Measurements from ENCODE around the gene MIDN. TPM values are rescaled to one million over a fixed set of nuclear protein-coding genes. Genes with fewer than 3 reads are reported as not detected.

The MIDN gene
- total and polyA plus RNA-seq, 8 donors: 17.0 to 118 (median 33.2) TPM

DNA sequence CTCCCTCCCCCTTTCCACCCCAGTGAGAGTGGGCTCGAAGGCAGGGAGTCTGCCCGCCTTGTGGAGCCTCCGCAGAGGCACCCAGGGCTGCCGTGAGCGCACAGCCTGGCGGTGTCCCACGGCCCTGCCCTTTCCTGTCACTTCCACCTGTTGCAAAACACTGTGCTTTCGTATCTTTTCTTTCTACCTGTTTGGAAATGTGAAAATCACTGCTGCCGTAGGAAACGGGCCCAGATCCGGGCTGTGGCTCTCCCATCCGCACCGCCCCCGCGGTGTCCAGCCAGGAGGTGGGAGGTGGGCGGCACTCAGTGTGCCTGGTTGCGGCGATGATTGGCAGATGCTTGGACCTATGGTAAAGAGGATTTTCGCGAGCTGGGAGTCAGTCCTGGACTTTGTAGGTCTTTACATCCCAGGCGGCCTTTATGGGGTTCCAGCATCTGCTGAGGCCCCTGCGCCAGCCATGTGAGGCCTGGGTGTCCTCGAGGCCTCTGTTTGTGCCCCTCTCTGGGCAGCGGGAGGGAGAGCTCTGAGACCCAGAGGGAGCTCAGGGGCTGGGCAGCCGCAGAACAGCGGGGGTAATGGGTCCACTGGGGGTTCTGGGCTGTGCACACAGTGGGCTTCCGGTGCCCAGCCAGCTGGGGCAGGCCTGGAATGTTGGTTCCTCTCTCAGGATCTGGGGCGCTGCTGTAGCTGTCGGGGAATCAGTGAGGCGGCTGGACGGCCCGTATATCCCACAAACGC, 36.7 kb upstream of the MIDN start:
- Histone ChIP-seq H3K27me3 (no peaks in the 10 kb centered on the region), H3K4me1 (peaks cover 66 to 99% (median 91%) of the 10 kb centered on the region in 4 donors), H3K36me3 (peaks cover 5 to 15% (median 11%) of the 10 kb centered on the region in 4 donors), H3K4me3 (no peak overlapping the region), H3K27ac (peak overlapping the region; percentile 33 to 90 (median 63)), H3K9me3 (no peaks in the 10 kb centered on the region)
- peak; percentile 64 to 65 for DNase-seq
- TF ChIP-seq EP300 (IDR thresholded peaks at IDR 0.05) (no peak), POLR2A (IDR thresholded peaks at IDR 0.05) (no peak), POLR2AphosphoS5 (IDR thresholded peaks at IDR 0.05) (no peak)
- TF ChIP-seq, protein P1, sequence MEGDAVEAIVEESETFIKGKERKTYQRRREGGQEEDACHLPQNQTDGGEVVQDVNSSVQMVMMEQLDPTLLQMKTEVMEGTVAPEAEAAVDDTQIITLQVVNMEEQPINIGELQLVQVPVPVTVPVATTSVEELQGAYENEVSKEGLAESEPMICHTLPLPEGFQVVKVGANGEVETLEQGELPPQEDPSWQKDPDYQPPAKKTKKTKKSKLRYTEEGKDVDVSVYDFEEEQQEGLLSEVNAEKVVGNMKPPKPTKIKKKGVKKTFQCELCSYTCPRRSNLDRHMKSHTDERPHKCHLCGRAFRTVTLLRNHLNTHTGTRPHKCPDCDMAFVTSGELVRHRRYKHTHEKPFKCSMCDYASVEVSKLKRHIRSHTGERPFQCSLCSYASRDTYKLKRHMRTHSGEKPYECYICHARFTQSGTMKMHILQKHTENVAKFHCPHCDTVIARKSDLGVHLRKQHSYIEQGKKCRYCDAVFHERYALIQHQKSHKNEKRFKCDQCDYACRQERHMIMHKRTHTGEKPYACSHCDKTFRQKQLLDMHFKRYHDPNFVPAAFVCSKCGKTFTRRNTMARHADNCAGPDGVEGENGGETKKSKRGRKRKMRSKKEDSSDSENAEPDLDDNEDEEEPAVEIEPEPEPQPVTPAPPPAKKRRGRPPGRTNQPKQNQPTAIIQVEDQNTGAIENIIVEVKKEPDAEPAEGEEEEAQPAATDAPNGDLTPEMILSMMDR (IDR thresholded peaks at IDR 0.05): no peak
- WGBS, 5 donors: 60 to 79% (median 77%) methylated on average over 32 to 33 of the region's 33 CpGs
- intact Hi-C loops (cut with DNase I; ENCODE audit: low total_unique reads): no loop called here

DNA sequence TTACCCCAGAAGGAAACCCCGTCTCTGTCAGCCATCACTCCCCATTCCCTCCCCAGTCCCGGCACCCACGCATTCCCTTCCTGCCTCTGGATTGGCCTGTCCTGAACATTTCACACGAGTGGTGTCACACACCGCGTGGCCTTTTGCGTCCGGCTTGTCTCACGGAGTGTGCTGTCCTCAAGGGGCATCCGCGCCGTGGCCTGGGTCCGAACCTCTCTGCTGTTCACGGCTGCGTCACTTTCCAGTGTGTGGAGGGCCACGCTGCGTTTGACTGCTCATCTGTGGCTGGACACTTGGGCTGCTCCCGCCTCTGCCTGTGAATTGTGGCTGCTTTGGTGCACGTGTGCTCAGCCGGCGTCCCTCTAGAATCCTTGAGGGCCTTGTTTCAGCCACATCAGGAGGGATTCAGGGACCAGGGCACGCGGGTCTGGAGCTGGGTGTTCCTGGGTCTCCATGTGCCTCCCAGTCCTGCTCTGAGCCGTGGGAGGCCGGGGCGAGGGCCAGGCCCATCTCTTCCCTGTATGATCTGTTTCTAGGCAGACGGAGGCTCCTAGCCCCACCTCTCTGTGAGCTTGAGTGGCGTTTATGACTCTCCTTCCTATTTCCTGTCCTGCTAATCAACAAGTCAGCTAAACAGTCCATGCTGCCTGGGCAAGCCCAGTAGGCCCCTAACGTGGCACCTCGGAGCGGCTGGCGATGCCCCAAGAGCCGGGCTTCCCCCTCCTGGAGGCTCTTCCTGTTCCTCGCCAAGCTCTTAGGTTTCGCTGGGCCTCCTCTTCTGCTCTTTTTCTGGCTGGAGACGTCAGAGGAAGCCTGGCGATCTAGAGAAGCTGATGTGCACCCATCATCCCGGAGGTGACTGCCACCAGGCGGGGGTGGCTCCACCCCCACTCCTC, 34.7 kb upstream of the MIDN start:
- Histone ChIP-seq H3K36me3 (peaks cover 5 to 17% (median 13%) of the 10 kb centered on the region in 4 donors), H3K27me3 (no peaks in the 10 kb centered on the region), H3K4me1 (peaks cover 68 to 100% (median 91%) of the 10 kb centered on the region in 4 donors), H3K4me3 (no peak overlapping the region), H3K9me3 (no peaks in the 10 kb centered on the region), H3K27ac (peak overlapping the region; percentile 57 to 89 (median 88))
- intact Hi-C loops (cut with DNase I; ENCODE audit: low total_unique reads): no loop called here
- 48 to 59% (median 56%) methylated on average over 33 to 39 of the region's 39 CpGs for WGBS, 5 donors
- peak; percentile 73 to 80 for DNase-seq
- TF ChIP-seq POLR2A (IDR thresholded peaks at IDR 0.05) (no peak), POLR2AphosphoS5 (IDR thresholded peaks at IDR 0.05) (no peak), EP300 (IDR thresholded peaks at IDR 0.05) (no peak)
- TF ChIP-seq, protein P1 (IDR thresholded peaks at IDR 0.05): no peak

DNA sequence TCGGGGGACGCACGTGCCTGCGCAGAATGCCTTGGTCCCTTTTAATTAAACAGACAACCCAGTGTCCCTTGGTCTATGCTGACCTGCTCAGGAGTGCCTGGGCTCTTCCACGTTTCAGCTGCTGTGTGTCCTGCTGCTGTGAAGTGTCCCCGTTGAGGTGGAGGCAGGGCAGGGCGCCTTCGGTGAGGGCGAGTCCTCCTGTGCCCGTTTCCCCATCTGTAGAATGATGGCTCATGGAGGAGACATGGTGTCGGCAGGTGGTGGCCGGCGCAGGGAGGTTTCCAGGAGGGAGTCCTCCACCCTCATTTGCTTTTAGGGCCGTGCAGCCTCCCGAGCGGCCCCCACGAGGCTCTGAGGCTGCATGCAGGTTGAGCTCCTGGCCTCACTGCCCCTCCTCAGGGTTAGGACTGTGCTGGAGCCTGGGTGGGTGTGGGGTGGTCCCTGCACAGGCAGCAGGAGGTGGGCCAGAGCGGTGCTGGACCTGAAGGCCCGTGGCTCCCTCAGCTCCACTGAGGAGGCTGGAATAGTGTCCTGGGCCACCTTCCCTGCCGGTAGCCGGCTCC, 34.0 kb upstream of the MIDN start:
- H3K4me1 ChIP-seq: peaks cover 62 to 98% (median 90%) of the 10 kb centered on the region in 4 donors
- peaks cover 5 to 17% (median 15%) of the 10 kb centered on the region in 4 donors for H3K36me3 ChIP-seq
- intact Hi-C loops (cut with DNase I; ENCODE audit: low total_unique reads): no loop called here
- H3K27me3 ChIP-seq: no peaks in the 10 kb centered on the region
- TF ChIP-seq POLR2AphosphoS5 (IDR thresholded peaks at IDR 0.05) (no peak), EP300 (IDR thresholded peaks at IDR 0.05) (no peak), POLR2A (IDR thresholded peaks at IDR 0.05) (no peak)
- TF ChIP-seq, protein P1 (IDR thresholded peaks at IDR 0.05): no peak
- H3K9me3 ChIP-seq: no peaks in the 10 kb centered on the region
- H3K27ac ChIP-seq: peak overlapping the region; percentile 57 to 89 (median 88)
- no peak for DNase-seq
- no peak overlapping the region for H3K4me3 ChIP-seq
- WGBS, 5 donors: 24 to 53% (median 50%) methylated on average over 10 to 21 of the region's 21 CpGs
